HG03521 (cell line): ENCODE measurements around the gene FBXO10.

Experiments
- ATAC-seq: cut with Tn5 transposase; IDR thresholded peaks from one replicate; pipeline ENCODE4 v1.9.1; 2021; ENCODE audit warnings: mild to moderate bottlenecking, moderate library complexity; ENCODE audit not compliant: unreplicated experiment

FBXO10 gene

GRCh38 chr9:37551888-37552287 is 24.3 kb downstream of the FBXO10 start:
- no peak for ATAC-seq

- ATAC-seq = no peak
Measured at GRCh38 chr9:37551468-37551867, 24.7 kb downstream of the FBXO10 start.

GRCh38 chr9:37550781-37551180 is 25.4 kb downstream of the FBXO10 start:
- no peak for ATAC-seq

- no peak for ATAC-seq
Measured at GRCh38 chr9:37549527-37549926, 26.7 kb downstream of the FBXO10 start.

- ATAC-seq = no peak
Measured at GRCh38 chr9:37547328-37547878, 28.8 kb downstream of the FBXO10 start.

- ATAC-seq = no peak
Measured at GRCh38 chr9:37543468-37543867, 32.7 kb downstream of the FBXO10 start.

- ATAC-seq = no peak
Measured at GRCh38 chr9:37542895-37543294, 33.3 kb downstream of the FBXO10 start.

GRCh38 chr9:37542488-37542887 is 33.7 kb downstream of the FBXO10 start:
- no peak for ATAC-seq

- ATAC-seq = no peak
Measured at GRCh38 chr9:37541465-37541864, 34.7 kb downstream of the FBXO10 start.

GRCh38 chr9:37540634-37541033 is 35.5 kb downstream of the FBXO10 start:
- no peak for ATAC-seq

- ATAC-seq = no peak
Measured at GRCh38 chr9:37539634-37540033, 36.5 kb downstream of the FBXO10 start.

- no peak for ATAC-seq
Measured at GRCh38 chr9:37538099-37538498, 38.1 kb downstream of the FBXO10 start.

- no peak for ATAC-seq
Measured at GRCh38 chr9:37534901-37535300, 41.3 kb downstream of the FBXO10 start.

- no peak for ATAC-seq
Measured at GRCh38 chr9:37534412-37534811, 41.8 kb downstream of the FBXO10 start.

GRCh38 chr9:37531699-37532098 is 44.5 kb downstream of the FBXO10 start:
- peak; percentile 58 for ATAC-seq

GRCh38 chr9:37528652-37529471 is 47.3 kb downstream of the FBXO10 start:
- ATAC-seq = peak; percentile 52

- ATAC-seq = no peak
Measured at GRCh38 chr9:37523916-37524315, 52.3 kb downstream of the FBXO10 start.

GRCh38 chr9:37522971-37523370 is 53.2 kb downstream of the FBXO10 start:
- ATAC-seq = no peak

- no peak for ATAC-seq
Measured at GRCh38 chr9:37521111-37521510, 55.1 kb downstream of the FBXO10 start.

- no peak for ATAC-seq
Measured at GRCh38 chr9:37520641-37521040, 55.5 kb downstream of the FBXO10 start.

- ATAC-seq = no peak
Measured at GRCh38 chr9:37517923-37518322, 58.3 kb downstream of the FBXO10 start.

- no peak for ATAC-seq
Measured at GRCh38 chr9:37515620-37516258, 60.4 kb downstream of the FBXO10 start.
